Activated naive CD8-positive, alpha-beta T cell treated with anti-CD3 and anti-CD28 coated beads for 36 hours (primary cell): ENCODE results near the gene TMEM198. TPM values are rescaled to one million over a fixed set of nuclear protein-coding genes. Genes with fewer than 3 reads are reported as not detected.
A peak's percentile ranks its signal among the peaks of the same experiment; 100 is the strongest.

Experiments
- DNase-seq: peaks from one replicate; pipeline ENCODE4 v3.0.0; 2021
- H3K27ac Mint-ChIP-seq: one replicate; pipeline ENCODE4 v1.8.0; 2022; ENCODE audit warnings: mild to moderate bottlenecking, moderate library complexity, mixed read lengths
- H3K27me3 Mint-ChIP-seq: one replicate; pipeline ENCODE4 v1.8.0; 2022; ENCODE audit warnings: mild to moderate bottlenecking, mixed read lengths
- H3K36me3 Mint-ChIP-seq: one replicate; pipeline ENCODE4 v1.8.0; 2021; ENCODE audit warnings: mild to moderate bottlenecking, mixed read lengths
- H3K4me1 Mint-ChIP-seq: one replicate; pipeline ENCODE4 v1.8.0; 2021; ENCODE audit warnings: mixed read lengths
- H3K4me3 Mint-ChIP-seq: one replicate; pipeline ENCODE4 v1.8.0; 2022; ENCODE audit warnings: mild to moderate bottlenecking, moderate library complexity, mixed read lengths
- H3K9me3 Mint-ChIP-seq: one replicate; pipeline ENCODE4 v1.8.0; 2022; ENCODE audit warnings: mixed read lengths
- total RNA-seq, 2 experiments: library from RNA; stranded (reverse); gene quantifications; one replicate each; pipeline ENCODE4 v1.2.3, GENCODE V29; 2021

The TMEM198 gene
- total RNA-seq, 2 experiments from 2014 or later: 3.5 to 4.2 TPM

DNA sequence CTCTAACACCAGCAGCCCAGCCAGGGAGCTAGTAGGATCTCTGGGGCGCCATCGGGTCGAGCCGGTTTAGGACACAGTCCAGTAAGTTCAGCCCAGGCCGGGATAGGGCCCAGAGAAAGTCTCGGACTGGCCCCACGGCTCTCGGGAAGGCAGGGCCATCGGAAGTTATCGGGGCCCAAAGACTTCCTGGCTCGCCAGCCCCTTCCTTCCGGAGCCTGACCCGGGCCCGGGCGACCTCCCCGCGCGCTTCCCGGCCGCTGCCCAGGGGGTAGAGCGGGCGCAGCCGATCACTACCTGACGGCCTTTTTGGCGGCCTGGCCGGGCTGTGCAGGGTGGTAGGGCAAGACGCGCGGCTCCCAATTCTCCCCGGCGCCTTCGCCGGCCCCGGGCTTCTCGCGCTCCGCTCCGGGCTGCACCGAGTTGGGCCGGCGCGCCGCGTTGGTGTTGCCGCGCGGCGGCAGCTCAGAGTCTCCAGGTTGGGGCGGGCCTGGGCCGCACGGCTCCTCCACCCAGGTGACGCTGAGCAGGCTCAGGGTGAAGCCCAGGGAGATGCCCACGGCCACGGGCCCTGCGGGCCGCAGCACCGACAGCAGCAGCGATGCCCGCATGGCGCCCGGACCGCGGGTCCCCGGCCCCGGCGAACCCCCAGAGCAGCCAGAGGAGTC, 765 bp upstream of the TMEM198 start:
- Mint-ChIP-seq H3K36me3 (peaks cover 13% of the 10 kb centered on the region), H3K27me3 (peaks cover 15% of the 10 kb centered on the region), H3K4me1 (peaks cover 19% of the 10 kb centered on the region), H3K27ac (peak overlapping the region; percentile 79), H3K9me3 (no peaks in the 10 kb centered on the region), H3K4me3 (peak overlapping the region; percentile 92)
- DNase-seq: no peak

DNA sequence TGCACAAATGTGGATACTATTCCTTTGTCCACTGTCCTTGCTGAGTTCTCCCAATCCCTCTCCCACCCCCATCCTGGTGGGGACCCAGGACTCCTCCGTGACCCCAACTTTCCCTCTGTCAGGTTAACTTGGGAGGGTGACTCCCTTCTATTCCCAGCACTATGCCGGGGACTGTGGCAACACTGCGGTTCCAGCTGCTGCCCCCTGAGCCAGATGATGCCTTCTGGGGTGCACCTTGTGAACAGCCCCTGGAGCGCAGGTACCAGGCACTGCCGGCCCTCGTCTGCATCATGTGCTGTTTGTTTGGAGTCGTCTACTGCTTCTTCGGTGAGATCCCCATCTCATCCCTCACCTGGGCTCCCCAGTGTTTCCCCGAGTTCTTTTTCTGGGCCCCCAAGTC, 739 bp downstream of the TMEM198 start:
- Mint-ChIP-seq H3K4me3 (peak overlapping the region; percentile 75), H3K27ac (peak overlapping the region; percentile 31), H3K4me1 (peaks cover 19% of the 10 kb centered on the region), H3K27me3 (peaks cover 23% of the 10 kb centered on the region), H3K36me3 (peaks cover 9% of the 10 kb centered on the region), H3K9me3 (no peaks in the 10 kb centered on the region)
- DNase-seq: no peak

DNA sequence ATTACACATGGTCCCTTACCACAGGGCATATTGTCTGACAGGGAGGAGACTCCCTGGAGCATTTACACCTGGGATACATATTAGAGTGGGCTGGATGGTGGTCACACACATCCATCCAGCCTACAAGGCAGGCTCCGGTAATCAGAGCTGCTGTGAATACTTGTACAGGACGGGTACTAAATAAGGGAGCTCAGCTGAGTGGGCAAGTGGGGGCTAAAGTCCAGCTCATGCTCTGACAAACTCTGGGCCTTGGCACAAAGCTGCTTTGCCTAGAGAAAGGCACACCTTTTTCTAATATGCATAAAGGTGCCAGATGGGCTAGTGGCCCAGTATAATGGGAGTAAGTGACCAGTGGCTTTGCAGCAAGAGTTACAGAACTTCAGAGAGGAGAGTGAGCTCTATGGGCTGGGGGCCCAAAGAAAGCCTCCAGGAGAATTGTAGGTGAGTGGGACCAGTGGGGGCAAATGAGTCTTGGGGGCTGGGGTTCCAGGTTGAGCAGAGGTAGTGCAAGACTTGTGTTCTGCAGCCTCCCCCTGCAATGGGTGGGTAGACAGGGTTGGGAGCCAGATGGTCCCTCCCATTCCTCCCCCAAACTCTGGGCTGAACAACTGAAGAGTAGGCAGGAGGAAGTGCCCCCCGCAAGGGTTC, 1.6 kb downstream of the TMEM198 start:
- Mint-ChIP-seq H3K36me3 (peaks cover 6% of the 10 kb centered on the region), H3K9me3 (no peaks in the 10 kb centered on the region), H3K27me3 (peaks cover 24% of the 10 kb centered on the region), H3K4me1 (peaks cover 19% of the 10 kb centered on the region), H3K4me3 (no peak overlapping the region), H3K27ac (no peak overlapping the region)
- no peak for DNase-seq

DNA sequence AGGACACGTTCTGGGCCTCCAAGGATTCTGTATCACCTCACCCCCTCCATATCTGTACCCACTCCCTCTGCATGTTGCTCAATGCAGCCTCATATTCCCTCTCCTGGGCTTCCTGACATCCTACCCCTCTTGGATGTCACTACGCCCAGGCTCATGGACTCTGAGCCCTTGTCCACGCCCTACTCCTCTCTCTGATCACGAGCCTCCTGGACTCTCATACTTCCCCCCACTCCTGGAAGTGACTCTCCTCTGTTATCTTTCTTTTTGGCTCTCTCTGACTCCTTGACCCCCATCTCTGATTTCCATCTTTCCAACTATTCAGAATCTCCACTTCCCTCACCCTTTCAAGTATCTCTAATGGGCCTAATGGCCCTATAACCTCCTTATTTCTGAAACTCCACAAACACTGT, 2.1 kb downstream of the TMEM198 start:
- Mint-ChIP-seq H3K4me3 (no peak overlapping the region), H3K27me3 (peaks cover 29% of the 10 kb centered on the region), H3K27ac (no peak overlapping the region), H3K4me1 (peaks cover 19% of the 10 kb centered on the region), H3K9me3 (no peaks in the 10 kb centered on the region), H3K36me3 (peaks cover 4% of the 10 kb centered on the region)
- DNase-seq: no peak

GRCh38 chr2:219547621-219548020, 3.8 kb downstream of the TMEM198 start:
- Mint-ChIP-seq H3K27ac (no peak overlapping the region), H3K36me3 (no peaks in the 10 kb centered on the region), H3K27me3 (peaks cover 40% of the 10 kb centered on the region), H3K4me1 (peaks cover 12% of the 10 kb centered on the region), H3K9me3 (no peaks in the 10 kb centered on the region), H3K4me3 (no peak overlapping the region)
- DNase-seq: no peak

- no peaks in the 10 kb centered on the region for H3K9me3 Mint-ChIP-seq
- DNase-seq: no peak
These were observed 5.2 kb downstream of the TMEM198 start for GRCh38 chr2:219548990-219549389.

GRCh38 chr2:219549619-219550018, 5.8 kb downstream of the TMEM198 start:
- Mint-ChIP-seq H3K27me3 (peaks cover 53% of the 10 kb centered on the region), H3K4me1 (peaks cover 9% of the 10 kb centered on the region), H3K36me3 (no peaks in the 10 kb centered on the region), H3K9me3 (no peaks in the 10 kb centered on the region), H3K27ac (no peak overlapping the region), H3K4me3 (no peak overlapping the region)
- DNase-seq: no peak

More at GRCh38 chr2:219548990-219549389, 5.2 kb downstream of the TMEM198 start:
- peaks cover 49% of the 10 kb centered on the region for H3K27me3 Mint-ChIP-seq
- no peak overlapping the region for H3K4me3 Mint-ChIP-seq
- peaks cover 13% of the 10 kb centered on the region for H3K4me1 Mint-ChIP-seq
- no peaks in the 10 kb centered on the region for H3K36me3 Mint-ChIP-seq
- H3K27ac Mint-ChIP-seq: no peak overlapping the region

DNA sequence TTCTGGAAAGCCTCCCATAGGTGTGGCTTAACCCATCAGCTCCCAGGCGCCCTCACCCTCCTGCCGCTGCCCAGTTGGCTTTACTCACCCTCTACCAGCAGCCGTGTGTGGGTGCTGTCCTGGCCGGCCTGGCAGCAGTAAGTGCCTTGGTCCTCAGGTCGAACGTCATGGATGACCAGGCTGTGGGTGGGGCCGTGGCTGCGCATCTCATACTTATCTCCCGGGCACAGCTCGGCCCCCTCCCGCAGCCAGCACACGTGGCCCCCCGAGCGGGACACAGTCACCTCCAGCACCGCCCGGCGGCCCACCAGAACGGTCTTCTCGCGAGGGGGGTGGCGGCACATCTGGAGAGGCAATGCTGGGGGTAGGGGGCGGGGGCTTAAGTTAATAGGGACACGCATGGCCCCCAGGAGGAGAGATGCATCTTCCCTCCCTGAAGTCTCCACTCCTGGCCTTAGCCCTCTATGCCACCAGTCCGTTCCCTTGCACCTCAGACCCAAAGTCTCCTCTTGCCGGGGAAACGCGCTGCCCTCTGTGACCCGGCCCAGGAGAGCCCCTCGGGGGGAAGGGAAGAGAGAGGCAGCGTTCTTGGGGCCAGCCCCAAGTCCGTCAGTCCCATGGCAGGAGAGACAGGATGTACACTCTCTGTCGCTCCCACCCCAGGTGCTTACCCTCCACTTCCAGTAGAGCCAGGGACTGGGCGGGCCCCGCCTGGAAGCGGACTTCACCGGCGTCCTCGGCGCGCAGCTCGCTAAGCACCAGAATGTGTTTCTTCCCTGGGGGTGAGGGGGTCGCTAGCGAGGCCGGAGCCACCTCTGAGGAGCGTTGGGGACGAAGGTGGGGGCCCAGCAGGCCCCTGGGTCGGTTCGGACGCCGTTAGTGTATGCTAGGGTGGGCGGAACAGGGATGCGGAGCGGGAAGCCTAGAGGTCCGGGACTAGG, 7.9 kb downstream of the TMEM198 start:
- Mint-ChIP-seq H3K27me3 (peaks cover 49% of the 10 kb centered on the region), H3K36me3 (no peaks in the 10 kb centered on the region), H3K9me3 (no peaks in the 10 kb centered on the region), H3K4me1 (peaks cover 7% of the 10 kb centered on the region), H3K4me3 (peak overlapping the region; percentile 74), H3K27ac (no peak overlapping the region)
- no peak for DNase-seq

- DNase-seq: peak; percentile 83
- Mint-ChIP-seq H3K4me3 (peak overlapping the region; percentile 74), H3K9me3 (no peaks in the 10 kb centered on the region), H3K4me1 (peaks cover 7% of the 10 kb centered on the region), H3K27me3 (peaks cover 49% of the 10 kb centered on the region), H3K27ac (no peak overlapping the region), H3K36me3 (no peaks in the 10 kb centered on the region)
These were observed 8.7 kb downstream of the TMEM198 start for GRCh38 chr2:219552382-219553167.

DNA sequence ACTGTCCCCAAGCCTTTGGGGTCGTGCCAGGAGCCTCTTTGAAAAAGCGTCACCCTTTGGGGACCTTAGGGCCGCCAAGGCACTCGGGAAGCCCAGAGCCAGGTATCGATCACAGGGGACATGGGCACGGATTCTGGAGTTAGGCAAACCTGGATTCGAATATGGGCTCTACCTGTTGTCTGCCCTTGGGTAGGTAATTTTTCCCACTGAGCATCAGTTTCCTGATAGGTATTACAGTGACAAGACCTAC, 9.3 kb downstream of the TMEM198 start:
- no peak overlapping the region for H3K4me3 Mint-ChIP-seq
- DNase-seq: no peak
- no peaks in the 10 kb centered on the region for H3K36me3 Mint-ChIP-seq
- H3K9me3 Mint-ChIP-seq: no peaks in the 10 kb centered on the region
- no peak overlapping the region for H3K27ac Mint-ChIP-seq
- peaks cover 7% of the 10 kb centered on the region for H3K4me1 Mint-ChIP-seq
- peaks cover 49% of the 10 kb centered on the region for H3K27me3 Mint-ChIP-seq

DNA sequence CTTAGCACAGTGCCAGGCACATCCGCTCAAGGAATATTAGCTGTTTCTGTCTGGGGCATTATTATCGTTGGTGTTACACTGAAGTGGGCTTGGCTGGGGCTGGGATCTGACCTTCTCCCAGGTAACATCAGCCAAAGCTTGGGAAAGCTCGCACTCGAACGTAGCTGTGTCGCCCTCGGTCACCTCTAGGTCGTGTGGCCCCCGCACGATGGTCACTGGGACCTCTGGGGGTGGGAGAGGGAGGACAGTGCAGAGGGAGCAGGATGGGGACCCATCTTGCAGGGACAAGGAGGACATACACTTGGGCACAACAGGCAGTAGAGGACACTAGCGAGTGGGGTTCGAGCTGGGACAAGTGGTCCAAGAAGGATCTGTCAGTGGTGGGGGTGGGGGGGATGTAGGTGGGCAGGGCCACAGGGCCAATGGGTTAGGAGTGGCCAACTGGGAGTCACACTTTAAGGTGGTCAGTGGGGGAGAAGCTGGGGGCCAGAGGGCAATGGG, 9.7 kb downstream of the TMEM198 start:
- Mint-ChIP-seq H3K4me3 (no peak overlapping the region), H3K4me1 (peaks cover 7% of the 10 kb centered on the region), H3K27ac (no peak overlapping the region), H3K27me3 (peaks cover 49% of the 10 kb centered on the region), H3K9me3 (no peaks in the 10 kb centered on the region), H3K36me3 (no peaks in the 10 kb centered on the region)
- no peak for DNase-seq

GRCh38 chr2:219554350-219554749, 10.5 kb downstream of the TMEM198 start:
- no peak for DNase-seq
- no peaks in the 10 kb centered on the region for H3K9me3 Mint-ChIP-seq
- no peaks in the 10 kb centered on the region for H3K36me3 Mint-ChIP-seq
- H3K4me3 Mint-ChIP-seq: no peak overlapping the region
- peaks cover 7% of the 10 kb centered on the region for H3K4me1 Mint-ChIP-seq
- no peak overlapping the region for H3K27ac Mint-ChIP-seq
- peaks cover 42% of the 10 kb centered on the region for H3K27me3 Mint-ChIP-seq

GRCh38 chr2:219555956-219556355, 12.1 kb downstream of the TMEM198 start:
- Mint-ChIP-seq H3K36me3 (no peaks in the 10 kb centered on the region), H3K9me3 (no peaks in the 10 kb centered on the region), H3K27me3 (peaks cover 35% of the 10 kb centered on the region), H3K4me3 (no peak overlapping the region), H3K4me1 (peaks cover 7% of the 10 kb centered on the region), H3K27ac (no peak overlapping the region)
- DNase-seq: no peak

- Mint-ChIP-seq H3K27me3 (peaks cover 31% of the 10 kb centered on the region), H3K36me3 (no peaks in the 10 kb centered on the region), H3K9me3 (no peaks in the 10 kb centered on the region), H3K4me1 (peaks cover 7% of the 10 kb centered on the region), H3K27ac (no peak overlapping the region), H3K4me3 (no peak overlapping the region)
- DNase-seq: no peak
These were observed 12.6 kb downstream of the TMEM198 start for GRCh38 chr2:219556413-219556812.
